ENCODE measurements around the gene EZR. TPM values are rescaled to one million over a fixed set of nuclear protein-coding genes. Genes with fewer than 3 reads are reported as not detected.

EZR gene
- total and polyA plus RNA-seq, 2 donors: 95.1 to 122 TPM

DNA sequence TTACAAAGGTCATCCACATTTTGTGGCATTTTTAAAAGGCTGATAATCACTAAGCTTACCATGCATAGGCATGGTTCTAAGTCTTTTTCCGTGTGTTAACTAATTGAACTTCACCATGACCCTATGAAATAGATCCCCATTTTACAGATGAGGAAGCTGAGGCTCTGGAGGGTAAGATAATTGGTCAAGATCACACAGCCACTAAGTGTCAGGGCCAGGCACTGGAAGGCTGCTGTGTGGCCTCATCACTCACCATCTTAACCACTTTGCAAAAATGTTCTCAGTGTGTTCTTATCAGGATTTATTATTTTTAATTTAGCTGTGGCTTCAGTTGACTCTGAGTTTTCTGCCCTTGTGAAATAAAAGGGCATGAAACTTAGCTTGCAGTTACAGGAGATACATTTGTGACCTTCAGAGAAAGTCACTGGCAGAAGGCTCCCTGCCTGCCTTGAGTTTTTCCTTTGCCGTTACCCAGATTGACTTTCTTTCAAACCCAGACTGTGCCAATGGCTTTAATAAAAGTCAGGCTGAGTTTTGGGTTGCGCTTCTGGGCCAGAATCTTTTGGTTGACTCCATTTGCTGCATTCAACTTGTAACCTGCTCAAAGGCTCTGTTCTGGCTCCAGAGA, 82.0 kb downstream of the EZR start:
- Histone ChIP-seq H3K27ac (ENCODE audit: low read depth) (no peak overlapping the region), H3K4me1 (ENCODE audit: insufficient read depth) (peaks cover 2% of the 10 kb centered on the region), H3K4me3 (ENCODE audit: low read depth, low read length) (no peak overlapping the region), H3K36me3 (ENCODE audit: insufficient read depth) (no peaks in the 10 kb centered on the region)
- WGBS: 91% methylated on average over 3 of the region's 3 CpGs
- DNase-seq (ENCODE audit: extremely low spot score): no peak

GRCh38 chr6:158735009-158735408, 84.2 kb downstream of the EZR start:
- no peaks in the 10 kb centered on the region for H3K36me3 ChIP-seq (ENCODE audit: insufficient read depth)
- no peak for DNase-seq (ENCODE audit: extremely low spot score)
- H3K4me1 ChIP-seq (ENCODE audit: insufficient read depth): no peaks in the 10 kb centered on the region
- H3K4me3 ChIP-seq (ENCODE audit: low read depth, low read length): no peak overlapping the region
- WGBS: 92% methylated on average over 3 of the region's 3 CpGs
- no peak overlapping the region for H3K27ac ChIP-seq (ENCODE audit: low read depth)

DNA sequence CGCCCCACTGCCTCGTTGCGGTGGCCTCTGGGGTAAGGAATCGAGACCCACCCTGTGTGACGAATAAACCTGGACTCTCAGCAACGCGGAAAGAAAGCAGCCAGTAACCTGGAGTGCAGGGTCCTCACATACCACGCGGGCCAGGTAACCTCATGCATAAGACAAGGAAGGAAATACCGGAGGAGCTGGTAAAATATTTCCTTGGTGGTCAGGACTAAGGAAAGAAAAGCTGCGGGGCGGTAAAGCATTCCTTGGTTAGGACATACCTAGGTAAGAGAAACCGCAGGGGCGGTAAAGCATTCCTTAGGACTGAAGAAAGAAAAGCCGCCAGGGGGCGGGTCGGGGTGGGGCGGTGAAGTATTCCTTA, 88.6 kb downstream of the EZR start:
- 96% methylated on average over 18 of the region's 18 CpGs for WGBS
- Histone ChIP-seq H3K36me3 (ENCODE audit: insufficient read depth) (no peaks in the 10 kb centered on the region), H3K4me1 (ENCODE audit: insufficient read depth) (no peaks in the 10 kb centered on the region), H3K4me3 (ENCODE audit: low read depth, low read length) (no peak overlapping the region), H3K27ac (ENCODE audit: low read depth) (no peak overlapping the region)
- no peak for DNase-seq (ENCODE audit: extremely low spot score)

DNA sequence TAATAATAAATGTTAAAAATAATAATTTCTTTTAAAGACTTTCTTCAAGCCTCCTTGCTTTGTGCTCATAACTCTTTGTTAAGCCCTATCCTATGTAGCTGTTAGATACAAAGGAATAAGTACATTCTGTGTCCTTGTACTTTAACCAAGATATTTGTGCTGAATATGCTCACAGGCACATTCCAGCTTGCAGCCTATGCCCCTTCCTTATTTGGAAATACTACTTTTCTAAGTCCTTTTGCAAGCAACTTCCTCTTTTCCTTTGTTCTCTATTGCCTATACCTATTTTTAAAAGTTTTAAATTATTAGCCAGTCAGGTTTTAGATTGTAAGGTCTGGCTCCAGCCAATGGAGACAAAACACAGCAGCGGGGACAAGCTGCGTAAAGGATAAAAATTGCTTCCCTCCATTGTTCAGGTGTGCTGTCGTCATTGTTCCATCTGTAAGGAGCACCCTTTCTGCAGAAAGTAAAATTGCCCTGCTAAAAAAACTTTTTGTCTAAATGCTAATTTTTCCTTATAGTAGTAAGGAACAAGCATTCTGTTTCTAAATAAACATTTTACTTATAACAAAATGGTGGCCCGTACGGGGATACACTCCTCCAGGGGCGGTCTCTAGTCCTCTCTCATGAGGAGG, 89.1 kb downstream of the EZR start:
- 97% methylated on average over 6 of the region's 6 CpGs for WGBS
- Histone ChIP-seq H3K4me1 (ENCODE audit: insufficient read depth) (no peaks in the 10 kb centered on the region), H3K36me3 (ENCODE audit: insufficient read depth) (no peaks in the 10 kb centered on the region), H3K4me3 (ENCODE audit: low read depth, low read length) (no peak overlapping the region), H3K27ac (ENCODE audit: low read depth) (no peak overlapping the region)
- DNase-seq (ENCODE audit: extremely low spot score): no peak

GRCh38 chr6:158725704-158726103, 93.5 kb downstream of the EZR start:
- WGBS: 91% methylated on average over 8 of the region's 8 CpGs
- no peaks in the 10 kb centered on the region for H3K36me3 ChIP-seq (ENCODE audit: insufficient read depth)
- DNase-seq (ENCODE audit: extremely low spot score): no peak

GRCh38 chr6:158722176-158722729, 96.9 kb downstream of the EZR start:
- H3K27ac ChIP-seq (ENCODE audit: low read depth): no peak overlapping the region
- no peaks in the 10 kb centered on the region for H3K36me3 ChIP-seq (ENCODE audit: insufficient read depth)
- H3K4me1 ChIP-seq (ENCODE audit: insufficient read depth): no peaks in the 10 kb centered on the region
- H3K4me3 ChIP-seq (ENCODE audit: low read depth, low read length): no peak overlapping the region
- DNase-seq (ENCODE audit: extremely low spot score): no peak
- WGBS: 86% methylated on average over 5 of the region's 5 CpGs

More at GRCh38 chr6:158725704-158726103, 93.5 kb downstream of the EZR start:
- Histone ChIP-seq H3K4me1 (ENCODE audit: insufficient read depth) (no peaks in the 10 kb centered on the region), H3K4me3 (ENCODE audit: low read depth, low read length) (no peak overlapping the region), H3K27ac (ENCODE audit: low read depth) (no peak overlapping the region)

- H3K4me3 ChIP-seq (ENCODE audit: low read depth, low read length): no peak overlapping the region
- H3K4me1 ChIP-seq (ENCODE audit: insufficient read depth): no peaks in the 10 kb centered on the region
- WGBS: 65% methylated on average over 13 of the region's 13 CpGs
- no peak overlapping the region for H3K27ac ChIP-seq (ENCODE audit: low read depth)
- no peaks in the 10 kb centered on the region for H3K36me3 ChIP-seq (ENCODE audit: insufficient read depth)
- no peak for DNase-seq (ENCODE audit: extremely low spot score)
Observed at GRCh38 chr6:158718461-158719046, 100.6 kb downstream of the EZR start.

GRCh38 chr6:158717341-158718330, 101.5 kb downstream of the EZR start:
- no peak for DNase-seq (ENCODE audit: extremely low spot score)
- WGBS: 86% methylated on average over 16 of the region's 16 CpGs
- no peak overlapping the region for H3K27ac ChIP-seq (ENCODE audit: low read depth)
- H3K4me1 ChIP-seq (ENCODE audit: insufficient read depth): no peaks in the 10 kb centered on the region
- H3K4me3 ChIP-seq (ENCODE audit: low read depth, low read length): no peak overlapping the region
- H3K36me3 ChIP-seq (ENCODE audit: insufficient read depth): no peaks in the 10 kb centered on the region

Small RNAs within 50 kb of the gene (small RNA-seq; reads per million reads assigned to genes)
- not detected for gene MIR3918

Other genes starting within 250 kb of the EZR start
- 64.8 TPM for gene DYNLT1, start 174.6 kb downstream of the EZR start, total RNA-seq
- gene DYNLT1, start 174.6 kb downstream of the EZR start, polyA plus RNA-seq: 193 TPM
- gene SYTL3, start 169.3 kb downstream of the EZR start, total RNA-seq: 4.9 TPM
- 6.3 TPM for gene SYTL3, start 169.3 kb downstream of the EZR start, polyA plus RNA-seq
- gene RSPH3, start 180.8 kb upstream of the EZR start, total RNA-seq: 8.6 TPM
- gene RSPH3, start 180.8 kb upstream of the EZR start, polyA plus RNA-seq: 5.8 TPM
- gene TAGAP, start 225.6 kb upstream of the EZR start, total RNA-seq: 2.5 TPM
- 3.5 TPM for gene TAGAP, start 225.6 kb upstream of the EZR start, polyA plus RNA-seq

All from urinary bladder (tissue), 4 donors.